ENCODE measurements around the gene NLRP3.

- no peak for TF ChIP-seq POLR2A (IDR thresholded peaks at IDR 0.05)
- TF ChIP-seq CTCF (IDR thresholded peaks at IDR 0.05) = no peak
These were observed 7.9 kb upstream of the NLRP3 start for GRCh38 chr1:247408100-247408499.

Data from prostate gland (tissue), 2 donors.